ENCODE data around the gene PTPRD.

The PTPRD gene

GRCh38 chr9:8429768-8430167, 2183.0 kb downstream of the PTPRD start:
- DNase-seq (ENCODE audit: low read depth in 1 of 2, low spot score in 1 of 2) = no peak

DNA sequence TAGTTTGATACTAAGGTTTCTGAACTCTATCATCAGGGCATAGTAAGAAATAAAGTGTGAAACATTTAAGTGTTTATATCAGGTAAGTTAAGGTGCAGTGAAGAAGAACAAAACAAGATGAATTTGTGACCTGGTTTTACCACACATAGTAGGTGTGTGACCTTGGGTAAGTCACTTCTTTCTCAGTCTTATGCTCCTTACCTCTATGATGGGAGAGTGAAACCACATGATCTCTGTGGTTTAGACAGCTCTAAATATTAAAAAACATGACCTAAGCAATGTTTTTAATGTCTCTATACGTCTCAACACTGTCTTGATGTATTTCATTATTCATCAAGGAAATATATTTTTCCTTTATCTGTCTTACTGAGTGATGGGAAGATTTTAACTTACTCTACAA, 2183.6 kb downstream of the PTPRD start:
- DNase-seq (ENCODE audit: low read depth in 1 of 2, low spot score in 1 of 2) = no peak

GRCh38 chr9:8428389-8428788, 2184.4 kb downstream of the PTPRD start:
- DNase-seq (ENCODE audit: low read depth in 1 of 2, low spot score in 1 of 2) = no peak

- no peak for DNase-seq (ENCODE audit: low read depth in 1 of 2, low spot score in 1 of 2)
These were observed 2187.9 kb downstream of the PTPRD start for GRCh38 chr9:8424786-8425410.

DNA sequence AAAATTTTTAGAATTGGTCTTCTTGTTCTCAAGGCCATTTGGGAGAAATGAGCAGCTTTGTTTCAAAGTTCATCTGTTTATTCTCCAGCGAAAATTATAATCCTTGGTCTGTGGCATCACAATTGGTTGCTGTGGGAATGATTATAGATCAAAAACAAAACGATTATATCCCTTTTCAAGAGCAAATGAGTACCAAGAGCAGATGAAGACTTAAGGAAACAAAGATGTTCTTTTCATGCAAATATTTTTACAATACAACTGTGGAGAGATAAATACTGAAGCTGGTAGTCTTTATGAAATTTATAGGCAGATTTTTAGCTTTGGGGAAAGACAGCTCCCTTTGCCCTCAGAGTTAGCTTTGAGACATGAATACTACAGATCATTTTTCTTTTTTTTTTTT, 2192.4 kb downstream of the PTPRD start:
- no peak for DNase-seq (ENCODE audit: low read depth in 1 of 2, low spot score in 1 of 2)

GRCh38 chr9:8419596-8420275, 2193.1 kb downstream of the PTPRD start:
- DNase-seq (ENCODE audit: low read depth in 1 of 2, low spot score in 1 of 2) = no peak

- DNase-seq (ENCODE audit: low read depth in 1 of 2, low spot score in 1 of 2) = no peak
These were observed 2195.5 kb downstream of the PTPRD start for GRCh38 chr9:8417341-8417740.

GRCh38 chr9:8412327-8412726, 2200.5 kb downstream of the PTPRD start:
- no peak for DNase-seq (ENCODE audit: low read depth in 1 of 2, low spot score in 1 of 2)

DNA sequence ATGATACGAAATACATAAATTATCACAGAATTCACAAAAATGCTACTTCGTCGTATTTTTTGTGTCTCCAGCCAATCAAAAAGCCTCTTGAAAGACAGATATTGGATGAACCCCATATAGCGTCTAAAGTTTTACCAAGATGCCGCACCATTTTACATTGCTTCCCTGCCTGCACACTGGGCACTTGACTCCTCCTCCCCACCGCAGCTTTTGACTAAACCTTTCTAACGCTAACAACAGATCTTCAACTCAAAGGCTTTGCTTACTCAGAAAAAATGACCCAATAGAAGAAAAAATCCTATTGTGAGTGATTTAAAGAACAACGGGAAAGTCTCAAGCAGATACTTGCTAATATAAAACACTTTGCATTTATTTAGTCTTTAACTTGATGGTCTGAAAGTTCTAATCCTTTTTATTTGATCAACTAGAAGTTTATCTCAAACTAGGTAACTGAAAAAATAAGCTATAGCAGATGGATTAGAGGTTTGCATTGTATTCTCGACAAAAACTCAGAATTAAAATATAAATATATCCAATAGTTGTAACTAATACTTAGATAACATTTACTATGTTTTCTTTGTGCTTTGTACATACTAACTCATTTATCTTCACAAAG, 2204.1 kb downstream of the PTPRD start:
- DNase-seq (ENCODE audit: low read depth in 1 of 2, low spot score in 1 of 2) = no peak

GRCh38 chr9:8401961-8402705, 2210.7 kb downstream of the PTPRD start:
- no peak for DNase-seq (ENCODE audit: low read depth in 1 of 2, low spot score in 1 of 2)

GRCh38 chr9:8400378-8400777, 2212.4 kb downstream of the PTPRD start:
- DNase-seq (ENCODE audit: low read depth in 1 of 2, low spot score in 1 of 2) = no peak

DNA sequence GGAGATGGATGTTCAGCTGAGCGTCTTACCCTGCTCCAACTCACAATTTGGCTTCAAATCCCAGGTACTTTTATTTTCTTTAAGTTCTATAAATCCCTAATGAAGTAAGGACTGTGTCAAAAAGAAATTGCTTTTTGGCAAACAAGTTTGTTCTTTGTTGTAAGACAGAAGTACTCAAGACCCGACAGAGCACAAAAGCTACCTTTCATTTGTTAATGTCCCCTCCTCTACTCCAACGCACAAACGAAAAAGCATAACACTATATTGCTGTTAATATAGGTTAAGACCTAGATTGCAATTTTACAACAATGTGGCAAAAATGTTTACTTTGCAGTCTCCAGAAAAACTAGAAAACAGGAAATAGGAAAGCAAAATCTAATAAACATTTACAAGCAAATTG, 2217.8 kb downstream of the PTPRD start:
- no peak for DNase-seq (ENCODE audit: low read depth in 1 of 2, low spot score in 1 of 2)

GRCh38 chr9:8394341-8394740, 2218.5 kb downstream of the PTPRD start:
- DNase-seq (ENCODE audit: low read depth in 1 of 2, low spot score in 1 of 2) = no peak

GRCh38 chr9:8392866-8393265, 2219.9 kb downstream of the PTPRD start:
- no peak for DNase-seq (ENCODE audit: low read depth in 1 of 2, low spot score in 1 of 2)

DNA sequence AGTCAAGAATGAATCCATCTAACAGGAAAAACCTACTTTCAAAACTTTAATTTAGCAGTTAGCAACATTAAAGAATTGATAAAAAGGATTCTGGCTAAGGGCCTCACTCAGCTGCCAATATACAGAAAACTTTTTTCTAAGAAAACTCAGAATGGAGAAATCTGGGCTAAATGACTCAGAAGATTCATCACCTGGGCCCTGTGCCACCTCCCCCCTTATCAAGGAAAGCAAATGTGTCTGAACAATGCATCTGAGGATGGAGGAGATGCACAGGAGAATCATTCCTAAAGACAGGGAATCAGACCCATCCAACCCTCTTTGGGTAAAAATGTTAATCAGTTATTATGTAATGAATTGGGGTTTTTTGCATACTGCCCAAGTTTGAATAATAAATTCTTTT, 2221.2 kb downstream of the PTPRD start:
- no peak for DNase-seq (ENCODE audit: low read depth in 1 of 2, low spot score in 1 of 2)

DNA sequence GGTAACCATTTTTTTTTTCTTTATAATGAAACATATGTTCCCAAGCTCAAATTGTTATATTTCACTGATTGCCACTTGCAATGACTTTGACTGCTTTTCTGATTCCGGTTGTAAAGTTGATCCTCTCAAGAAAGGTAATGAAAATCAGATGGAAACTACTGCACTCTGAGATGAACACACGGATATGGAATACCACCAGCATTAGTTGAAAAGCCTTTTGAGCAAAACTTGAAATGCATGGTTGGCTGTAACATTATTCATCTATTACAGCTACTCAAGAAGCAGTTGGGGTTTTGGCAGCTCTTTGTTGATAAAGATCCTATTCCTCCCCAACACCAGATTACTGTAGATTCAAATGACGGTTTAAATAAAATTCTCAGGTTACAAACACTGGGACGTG, 2221.7 kb downstream of the PTPRD start:
- no peak for DNase-seq (ENCODE audit: low read depth in 1 of 2, low spot score in 1 of 2)

DNA sequence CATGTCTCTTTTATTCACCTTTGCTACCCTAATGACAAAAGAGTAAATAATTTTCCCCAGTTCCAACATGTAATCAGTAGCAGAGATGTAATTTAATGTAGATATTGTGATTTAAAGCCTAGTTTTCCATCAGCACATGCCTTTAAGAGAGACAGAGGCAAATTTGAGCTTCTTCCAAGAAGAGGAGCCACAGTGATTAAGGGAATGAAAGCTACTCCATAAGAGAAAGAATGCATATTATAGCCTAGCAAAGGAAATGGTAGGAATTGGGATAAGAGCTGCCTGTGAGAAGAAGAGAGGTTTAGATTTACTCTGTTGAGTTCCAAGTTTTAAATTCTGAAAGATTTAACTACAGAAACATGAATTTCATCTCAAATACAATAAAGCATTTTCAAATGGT, 2222.2 kb downstream of the PTPRD start:
- no peak for DNase-seq (ENCODE audit: low read depth in 1 of 2, low spot score in 1 of 2)

DNA sequence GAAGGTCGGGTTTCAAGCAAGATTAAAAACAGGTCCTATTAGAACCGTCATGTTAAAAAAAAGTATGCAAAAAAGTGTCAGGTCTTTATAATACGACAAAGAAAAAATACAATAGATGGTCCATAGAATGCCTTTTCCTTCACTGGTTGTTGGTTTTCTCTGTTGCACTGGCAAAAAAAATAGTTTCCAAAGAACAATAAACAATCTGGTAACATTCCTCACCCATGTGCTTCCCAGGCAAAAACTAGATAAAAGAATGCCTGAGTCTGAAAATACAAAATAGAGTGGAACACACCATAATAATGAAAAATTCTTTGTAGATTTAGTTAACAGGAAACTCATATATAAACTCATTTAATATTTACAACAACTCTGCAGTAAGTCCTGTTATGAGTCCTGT, 2223.3 kb downstream of the PTPRD start:
- no peak for DNase-seq (ENCODE audit: low read depth in 1 of 2, low spot score in 1 of 2)

- no peak for DNase-seq (ENCODE audit: low read depth in 1 of 2, low spot score in 1 of 2)
These were observed 2224.7 kb downstream of the PTPRD start for GRCh38 chr9:8388132-8388531.

DNA sequence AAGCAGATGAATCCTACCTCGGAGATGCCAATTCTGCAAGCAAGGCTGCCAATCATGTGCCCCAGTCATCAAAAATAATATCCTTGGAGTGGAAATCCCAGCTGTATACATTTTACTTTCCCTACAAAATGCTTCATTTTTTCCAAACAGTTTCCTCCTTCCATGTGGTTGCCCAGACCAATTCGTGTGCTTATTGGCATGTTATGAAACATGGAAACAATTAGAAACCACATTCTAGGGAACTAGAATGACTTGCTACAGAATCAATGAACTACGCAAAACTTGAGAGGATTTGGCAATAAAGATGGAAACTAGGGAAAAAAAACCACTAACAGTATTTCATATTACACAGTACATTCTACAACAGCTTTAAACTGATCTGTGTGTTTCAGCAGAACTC, 2228.7 kb downstream of the PTPRD start:
- no peak for DNase-seq (ENCODE audit: low read depth in 1 of 2, low spot score in 1 of 2)

DNA sequence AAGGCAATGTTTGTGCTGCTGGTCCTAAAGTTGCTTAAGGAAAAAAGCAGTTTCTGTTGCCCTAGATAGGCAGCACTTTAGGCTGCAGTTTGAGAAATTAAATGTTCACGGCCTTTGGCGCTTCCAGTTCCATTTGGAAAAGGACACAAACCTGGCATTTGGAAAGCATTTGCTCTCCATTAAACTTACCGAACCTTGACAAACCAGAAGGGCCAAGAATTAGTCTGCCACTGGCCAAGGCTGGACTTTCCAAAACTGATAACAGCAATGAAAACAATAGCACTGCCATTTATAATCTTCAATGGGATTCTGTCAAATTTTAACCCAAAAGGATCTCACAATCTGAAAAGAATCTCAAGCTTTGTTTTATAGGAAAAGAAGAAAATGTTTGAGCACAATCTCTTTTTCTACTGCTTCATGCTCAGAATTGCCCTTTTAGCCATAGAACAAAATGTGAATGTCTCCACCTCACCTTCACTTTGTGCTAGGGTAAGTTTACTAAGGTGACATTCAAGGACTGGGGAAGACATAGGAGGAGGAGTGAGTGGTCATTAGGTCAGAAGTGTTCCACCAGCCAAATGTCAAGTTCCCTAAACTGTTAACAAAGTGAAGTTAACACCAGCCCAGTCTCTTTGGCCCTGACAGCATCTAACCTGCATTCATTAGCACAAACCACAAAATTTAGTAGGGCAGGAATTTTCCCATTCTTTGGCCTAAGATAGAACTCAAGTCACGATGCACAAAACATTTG, 2229.8 kb downstream of the PTPRD start:
- no peak for DNase-seq (ENCODE audit: low read depth in 1 of 2, low spot score in 1 of 2)
